ENCODE measurements around the gene FXR1.

The FXR1 gene

DNA sequence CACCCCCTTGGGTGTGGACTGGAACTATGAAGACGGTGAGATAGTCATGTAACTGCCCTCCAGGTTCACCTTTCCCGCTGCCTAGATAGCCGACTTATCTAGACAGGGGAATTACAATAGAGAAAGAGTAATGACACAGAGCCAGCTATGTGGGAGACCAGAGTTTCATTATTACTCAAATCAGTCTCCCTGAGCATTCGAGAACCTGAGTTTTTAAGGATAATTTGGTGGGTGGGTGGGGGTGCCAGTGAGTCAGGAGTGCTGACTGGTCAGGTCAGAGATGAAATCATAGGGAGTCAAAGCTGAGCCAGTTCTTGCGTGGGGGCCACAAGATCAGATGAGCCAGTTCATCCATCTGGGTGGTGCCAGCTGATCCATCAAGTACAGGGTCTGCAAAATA is 96.8 kb downstream of the FXR1 start:
- no peak for DNase-seq

DNA sequence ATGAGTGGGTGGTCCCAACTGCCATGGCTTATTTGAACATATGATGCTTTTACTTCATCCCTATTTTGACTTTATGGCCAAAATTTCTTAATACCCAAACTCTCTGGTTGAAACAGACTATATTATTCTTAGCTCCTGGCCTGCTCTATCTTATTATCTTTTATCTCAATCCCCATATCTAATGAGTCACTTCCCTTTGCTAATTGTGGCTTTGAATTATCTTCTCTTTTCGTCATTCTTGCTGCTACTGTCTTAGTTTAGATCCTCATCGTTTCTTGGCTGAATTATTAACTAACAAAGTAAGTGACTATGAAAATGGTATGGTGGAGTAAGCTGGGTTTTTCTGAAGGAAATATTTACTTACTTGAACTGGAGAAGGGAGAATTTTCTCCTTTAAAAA is 105.2 kb downstream of the FXR1 start:
- no peak for DNase-seq

DNA sequence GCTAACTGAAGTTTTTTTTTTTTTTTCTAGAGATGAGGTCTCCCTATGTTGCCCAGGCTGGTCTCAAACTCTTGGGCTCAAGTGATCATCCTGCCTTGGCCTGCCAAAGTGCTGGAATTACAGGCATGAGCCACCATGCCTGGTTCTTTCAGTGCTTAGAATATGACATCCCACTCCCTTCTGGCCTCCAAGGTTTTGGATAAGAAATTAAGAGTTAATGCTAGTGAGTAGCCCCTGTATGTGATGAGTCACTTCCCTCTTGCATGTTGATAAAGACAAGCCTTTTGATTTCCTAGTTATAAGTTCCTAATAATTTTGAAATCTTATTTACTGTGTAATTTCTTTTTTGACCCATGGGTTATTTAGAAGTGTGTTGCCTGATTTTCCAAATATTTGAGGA is 112.7 kb downstream of the FXR1 start:
- DNase-seq, result no peak

DNA sequence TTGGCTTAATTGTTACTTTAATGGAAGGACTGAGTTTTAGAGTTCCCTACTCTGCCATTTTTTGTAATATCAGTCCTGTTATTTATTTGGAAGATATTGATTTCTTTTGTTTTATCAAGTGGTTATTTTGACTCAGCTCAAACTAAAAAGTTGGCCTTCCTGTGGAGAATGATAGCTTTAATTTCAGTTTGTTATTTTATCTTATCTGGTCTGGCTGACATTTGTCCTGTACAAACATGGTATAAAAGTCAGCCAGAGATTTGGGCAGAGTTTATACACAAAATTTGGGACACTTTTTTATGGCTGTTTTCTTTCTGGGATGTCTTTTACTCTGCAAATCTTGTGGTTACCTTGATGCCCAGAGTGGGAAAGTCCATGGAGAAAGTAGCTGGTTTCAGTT is 118.5 kb downstream of the FXR1 start:
- DNase-seq, result no peak

Measured in NCI-H2029 (cell line).